Frontal cortex (tissue), 4 donors: ENCODE measurements around the gene SLC25A21. TPM values are rescaled to one million over a fixed set of nuclear protein-coding genes. Genes with fewer than 3 reads are reported as not detected.
"Not testable (repeated sequence)": the region's sequence is repeated elsewhere in the genome, so short reads cannot be mapped to it uniquely, and the experiment has no call there.

Experiments used
- DNase-seq, 2 donors: peaks; one replicate each; pipeline ENCODE4 v3.0.0; 2012; ENCODE audit warnings: low spot score in 2 of 2
- FAIRE-seq: peaks from 2 replicates; lab custom pipeline; 2012; peaks lifted over from hg19 to GRCh38; lab: Jason Lieb, UNC
- total RNA-seq: library from RNA; depleted of rRNA; stranded (reverse); fragments of >200 nt; gene quantifications from one replicate; pipeline ENCODE4 v1.2.3, GENCODE V29; 2014
- donor health status: control.
- donor health status: control.
- donor health status: control.

The SLC25A21 gene
- total RNA-seq, 1 donor from 2014 or later: 6.1 TPM

DNA sequence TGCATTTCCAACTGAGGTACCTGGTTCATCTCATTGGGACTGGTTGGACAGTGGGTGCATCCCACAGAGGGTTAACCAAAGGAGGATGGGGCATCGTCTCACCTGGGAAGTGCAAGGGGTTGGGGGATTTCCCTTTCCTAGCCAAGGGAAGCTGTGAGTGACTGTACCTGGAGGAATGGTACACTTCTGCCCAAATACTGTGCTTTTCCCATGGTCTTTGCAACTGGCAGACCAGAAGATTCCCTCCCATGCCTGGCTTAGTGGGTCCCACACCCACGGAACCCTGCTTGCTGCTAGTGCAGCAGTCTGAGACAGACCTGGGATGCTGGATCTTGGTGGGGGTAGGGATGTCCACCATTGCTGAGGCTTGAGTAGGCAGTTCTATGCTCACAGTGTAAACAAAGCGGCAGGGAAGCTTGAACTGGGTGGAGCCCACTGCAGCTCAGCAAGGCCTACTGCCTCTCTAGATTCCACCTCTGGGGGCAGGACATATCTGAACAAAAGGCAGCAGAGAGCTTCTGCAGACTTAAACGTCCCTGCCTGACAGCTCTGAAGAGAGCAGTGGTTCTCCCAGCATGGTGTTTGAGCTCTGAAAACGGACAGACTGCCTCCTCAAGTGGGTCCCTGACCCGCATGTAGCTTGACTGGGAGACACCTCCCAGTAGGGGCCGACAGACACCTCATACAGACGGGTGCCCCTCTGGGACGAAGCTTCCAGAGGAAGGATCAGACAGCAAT, 15.6 kb upstream of the SLC25A21 start:
- not testable (repeated sequence) for DNase-seq, FAIRE-seq

DNA sequence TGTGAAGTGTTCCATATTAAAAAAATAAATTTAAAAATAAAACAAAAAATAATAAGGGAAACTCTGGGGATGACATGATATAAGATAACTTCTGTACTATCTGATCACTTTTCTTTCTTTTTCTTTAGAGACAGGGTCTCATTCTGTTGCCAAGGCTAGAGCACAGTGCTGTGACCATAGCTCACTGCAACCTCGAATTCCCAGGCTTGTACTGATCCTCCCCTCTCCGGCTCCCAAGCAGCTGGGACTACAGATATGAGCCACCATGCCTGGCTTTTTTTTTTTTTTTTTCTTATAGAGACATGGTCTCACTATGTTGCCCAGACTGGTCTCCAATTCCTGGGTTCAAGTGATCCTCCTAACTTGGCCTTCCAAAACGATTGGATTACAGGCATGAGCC, 14.9 kb upstream of the SLC25A21 start:
- DNase-seq (no peak), FAIRE-seq (no peak)

- no peak for FAIRE-seq
Measured at GRCh38 chr14:37186865-37187264, 14.5 kb upstream of the SLC25A21 start.

GRCh38 chr14:37185670-37186069, 13.3 kb upstream of the SLC25A21 start:
- FAIRE-seq (no peak), DNase-seq (no peak)

More at GRCh38 chr14:37186865-37187264, 14.5 kb upstream of the SLC25A21 start:
- DNase-seq: no peak

GRCh38 chr14:37184520-37184919, 12.1 kb upstream of the SLC25A21 start:
- DNase-seq: not testable (repeated sequence)

DNA sequence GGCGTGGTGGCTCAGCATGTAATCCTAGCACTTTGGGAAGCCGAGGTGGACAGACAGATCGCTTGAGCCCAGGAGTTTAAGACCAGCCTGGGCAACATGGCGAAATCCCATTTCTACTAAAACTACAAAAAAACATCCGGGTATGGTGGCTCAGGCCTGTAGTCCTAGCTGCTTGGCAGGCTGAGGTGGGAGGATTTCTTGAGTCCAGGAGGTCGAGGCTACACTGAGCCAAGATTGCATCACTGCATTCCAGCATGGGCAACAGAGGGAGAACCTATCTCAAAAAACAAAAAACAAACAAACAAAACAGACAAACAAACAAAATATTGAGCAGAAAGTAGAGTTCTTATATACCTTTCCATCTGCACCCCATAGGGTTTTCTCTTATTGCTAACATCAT, 9.0 kb upstream of the SLC25A21 start:
- FAIRE-seq (no peak), DNase-seq (no peak)

More at GRCh38 chr14:37184520-37184919, 12.1 kb upstream of the SLC25A21 start:
- FAIRE-seq: not testable (repeated sequence)

DNA sequence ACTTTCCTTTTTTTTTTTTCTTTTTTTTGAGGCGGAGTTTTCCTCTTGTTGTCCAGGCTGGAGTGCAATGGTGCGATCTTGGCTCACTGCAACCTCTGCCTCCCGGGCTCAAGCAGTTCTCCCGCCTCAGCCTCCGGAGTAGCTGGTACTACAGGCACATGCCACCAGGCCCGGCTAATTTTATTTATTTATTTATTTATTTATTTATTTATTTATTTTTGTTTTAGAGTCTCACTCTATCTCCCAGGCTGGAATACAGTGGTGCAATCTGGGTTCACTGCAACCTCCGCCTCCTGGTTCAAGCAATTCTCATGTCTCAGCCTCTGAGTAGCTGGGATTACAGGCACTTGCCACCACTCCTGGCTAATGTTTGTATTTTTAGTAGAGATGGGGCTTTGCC, 8.5 kb upstream of the SLC25A21 start:
- FAIRE-seq, DNase-seq: not testable (repeated sequence)

- DNase-seq: no peak
- no peak for FAIRE-seq
Measured at GRCh38 chr14:37179896-37180502, 7.6 kb upstream of the SLC25A21 start.

- DNase-seq (no peak), FAIRE-seq (no peak)
Measured at GRCh38 chr14:37172936-37173614, 669 bp upstream of the SLC25A21 start.

- no peak for DNase-seq
- FAIRE-seq: no peak
Measured at GRCh38 chr14:37171678-37172023, 755 bp downstream of the SLC25A21 start.

DNA sequence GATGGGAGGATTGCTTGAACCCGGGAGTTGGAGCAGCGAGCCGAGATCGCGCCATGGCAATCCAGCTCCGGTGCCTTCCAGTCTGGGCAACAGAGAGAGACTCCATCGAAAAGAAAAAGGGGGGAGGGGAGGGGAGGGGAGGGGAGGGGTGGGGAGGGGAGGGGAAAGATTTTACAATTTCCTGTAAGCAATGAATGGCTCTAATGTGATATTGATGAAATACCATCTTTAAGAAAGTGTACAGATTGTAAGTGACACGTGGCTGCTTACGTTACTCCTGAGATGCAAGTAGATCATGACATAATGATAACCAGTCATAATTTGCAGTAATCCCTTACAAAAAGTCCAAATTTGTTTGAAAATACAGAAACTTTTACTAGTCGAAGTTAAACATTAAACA, 1.4 kb downstream of the SLC25A21 start:
- FAIRE-seq (no peak), DNase-seq (no peak)

DNA sequence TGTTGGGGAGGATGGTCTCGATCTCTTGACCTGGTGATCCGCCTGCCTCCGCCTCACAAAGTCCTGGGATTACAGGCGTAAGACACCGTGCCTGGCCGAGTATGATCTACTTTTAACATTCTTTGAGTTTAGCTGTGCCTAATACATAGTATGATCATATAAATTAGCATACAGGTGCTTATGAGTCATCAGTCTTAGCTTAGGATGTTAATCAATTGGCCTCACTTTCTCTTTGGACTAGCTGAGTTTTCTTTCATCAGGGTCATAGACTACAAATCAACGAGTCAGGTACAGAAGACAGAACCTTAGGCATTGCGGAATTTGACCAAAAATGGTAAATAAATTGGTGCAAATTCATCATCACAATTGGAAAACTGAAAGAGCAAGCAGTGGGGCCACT, 2.2 kb downstream of the SLC25A21 start:
- FAIRE-seq (no peak), DNase-seq (no peak)

- DNase-seq (no peak), FAIRE-seq (no peak)
Measured at GRCh38 chr14:37168721-37169120, 3.7 kb downstream of the SLC25A21 start.

- no peak for DNase-seq
- FAIRE-seq: no peak
Measured at GRCh38 chr14:37167151-37168047, 5.0 kb downstream of the SLC25A21 start.

GRCh38 chr14:37165794-37166193, 6.6 kb downstream of the SLC25A21 start:
- DNase-seq (no peak), FAIRE-seq (no peak)

GRCh38 chr14:37162307-37162706, 10.1 kb downstream of the SLC25A21 start:
- DNase-seq, FAIRE-seq: not testable (repeated sequence)

GRCh38 chr14:37157987-37158386, 14.4 kb downstream of the SLC25A21 start:
- FAIRE-seq (no peak), DNase-seq (no peak)

DNA sequence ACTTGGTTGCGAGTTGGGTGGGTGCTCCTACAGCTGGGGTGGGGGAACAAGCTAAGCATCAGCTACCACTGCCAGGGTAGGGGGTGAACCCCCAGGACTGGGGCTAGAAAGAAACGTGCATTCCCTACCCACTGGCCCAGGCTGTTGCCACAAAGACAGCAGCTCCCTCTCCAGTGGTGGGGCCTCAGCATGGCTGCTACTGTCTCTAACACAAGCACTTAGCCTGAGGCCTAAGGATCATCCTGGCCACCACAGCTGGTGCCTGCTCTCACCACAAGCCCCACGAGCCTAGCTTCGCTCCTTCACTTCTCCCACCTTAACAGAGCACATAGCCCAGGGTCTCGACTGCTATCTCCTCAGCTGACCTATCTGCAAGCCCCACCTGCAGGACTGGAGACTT, 18.9 kb downstream of the SLC25A21 start:
- no peak for FAIRE-seq
- DNase-seq: no peak

GRCh38 chr14:37153005-37153404, 19.4 kb downstream of the SLC25A21 start:
- no peak for FAIRE-seq

DNA sequence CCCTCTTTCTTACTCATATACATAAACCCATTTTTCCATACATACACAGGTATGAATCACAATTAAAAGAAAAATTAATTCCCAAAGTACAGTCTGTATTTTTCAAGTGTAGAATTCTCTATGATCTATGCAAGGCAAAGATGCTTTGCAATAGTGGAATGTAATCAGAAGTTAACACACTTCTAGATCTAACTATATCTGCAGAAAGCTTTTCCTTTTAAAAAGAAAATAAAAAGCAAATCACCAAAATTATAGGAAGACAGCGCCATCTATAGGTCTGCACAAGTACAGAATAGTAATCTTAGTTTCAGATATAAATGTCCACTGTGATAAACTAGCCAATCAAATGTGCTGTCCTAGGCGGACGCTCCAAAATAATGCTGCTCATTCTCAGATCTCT, 22.0 kb downstream of the SLC25A21 start:
- DNase-seq: peak in 1 of 2 donors; percentile 14
- FAIRE-seq: no peak

More at GRCh38 chr14:37153005-37153404, 19.4 kb downstream of the SLC25A21 start:
- no peak for DNase-seq
